GM13976 (cell line): ENCODE results near the gene GFRA3.

Experiments
- DNase-seq: peaks from one replicate; pipeline ENCODE4 v3.0.0; 2012; ENCODE audit warnings: low spot score
- CTCF ChIP-seq: IDR thresholded peaks from 2 replicates; pipeline ENCODE4 v1.5.1; 2012; ENCODE audit warnings: borderline replicate concordance, mild to moderate bottlenecking; ENCODE audit not compliant: insufficient read depth; ENCODE audit errors: extremely low read depth, missing control alignments, control extremely low read depth
- in situ Hi-C: fragments of 300-500 bp; cut with MboI; formaldehyde crosslinking; loops from one replicate; pipeline ENCODE4 v1.12.0; 2022; ENCODE audit warnings: low sequenced_read_pairs, mixed read lengths, inconsistent platforms; ENCODE audit not compliant: unreplicated experiment

Gene GFRA3

GRCh38 chr5:138212828-138213160 lies 61.6 kb downstream of the GFRA3 start:
- in situ Hi-C loops = no loop called here
- TF ChIP-seq CTCF = no peak
- DNase-seq = peak; percentile 37

- in situ Hi-C loops = no loop called here
Observed at GRCh38 chr5:138210985-138211384, 63.4 kb downstream of the GFRA3 start.

More at GRCh38 chr5:138210985-138211384, 63.4 kb downstream of the GFRA3 start:
- no peak for DNase-seq
- TF ChIP-seq CTCF = no peak
